Stimulated activated CD4-positive, alpha-beta T cell treated with anti-CD3 and anti-CD28 coated beads, Interleukin-15, amount 100 ng/mL, for 24 hours (primary cell): Measurements from ENCODE around the gene FMNL2.

Source experiments
- DNase-seq: peaks from one replicate; pipeline ENCODE4 v3.0.0-alpha.2; 2020

The FMNL2 gene

GRCh38 chr2:152594022-152594766, 259.2 kb downstream of the FMNL2 start:
- DNase-seq = no peak

GRCh38 chr2:152594792-152595191, 259.8 kb downstream of the FMNL2 start:
- DNase-seq = no peak

GRCh38 chr2:152598975-152599759, 264.2 kb downstream of the FMNL2 start:
- DNase-seq = no peak

GRCh38 chr2:152600051-152600657, 265.2 kb downstream of the FMNL2 start:
- DNase-seq = no peak

- no peak for DNase-seq
Observed at GRCh38 chr2:152600697-152601096, 265.7 kb downstream of the FMNL2 start.

- DNase-seq = no peak
Observed at GRCh38 chr2:152602750-152603149, 267.8 kb downstream of the FMNL2 start.

GRCh38 chr2:152603166-152603565, 268.2 kb downstream of the FMNL2 start:
- no peak for DNase-seq

- no peak for DNase-seq
Observed at GRCh38 chr2:152606081-152606480, 271.1 kb downstream of the FMNL2 start.

GRCh38 chr2:152606941-152607340, 272.0 kb downstream of the FMNL2 start:
- DNase-seq = no peak

- no peak for DNase-seq
Observed at GRCh38 chr2:152607793-152608300, 272.9 kb downstream of the FMNL2 start.

- no peak for DNase-seq
Observed at GRCh38 chr2:152609154-152609553, 274.2 kb downstream of the FMNL2 start.

- no peak for DNase-seq
Observed at GRCh38 chr2:152609699-152610098, 274.7 kb downstream of the FMNL2 start.

- no peak for DNase-seq
Observed at GRCh38 chr2:152611458-152612231, 276.7 kb downstream of the FMNL2 start.

GRCh38 chr2:152613235-152613634, 278.3 kb downstream of the FMNL2 start:
- no peak for DNase-seq

- DNase-seq = no peak
Observed at GRCh38 chr2:152615177-152615576, 280.2 kb downstream of the FMNL2 start.

GRCh38 chr2:152617456-152618192, 282.6 kb downstream of the FMNL2 start:
- DNase-seq = no peak

GRCh38 chr2:152618193-152618564, 283.2 kb downstream of the FMNL2 start:
- DNase-seq = no peak

GRCh38 chr2:152620208-152620607, 285.2 kb downstream of the FMNL2 start:
- no peak for DNase-seq

- DNase-seq = no peak
Observed at GRCh38 chr2:152620985-152621384, 286.0 kb downstream of the FMNL2 start.

- no peak for DNase-seq
Observed at GRCh38 chr2:152622219-152622618, 287.2 kb downstream of the FMNL2 start.

- no peak for DNase-seq
Observed at GRCh38 chr2:152623076-152623740, 288.2 kb downstream of the FMNL2 start.

- no peak for DNase-seq
Observed at GRCh38 chr2:152623775-152624174, 288.8 kb downstream of the FMNL2 start.
